Amygdala (tissue), 56 donors: ENCODE measurements around the gene PVR.
"Not testable (repeated sequence)": the region's sequence is repeated elsewhere in the genome, so short reads cannot be mapped to it uniquely, and the experiment has no call there.

Source experiments
- DNase-seq, 56 donors: peaks; one replicate each; lab custom pipeline; 2025; lab: John Stamatoyannopoulos, UW

PVR gene

GRCh38 chr19:44617110-44617880 is 26.4 kb upstream of the PVR start:
- no peak for DNase-seq

DNA sequence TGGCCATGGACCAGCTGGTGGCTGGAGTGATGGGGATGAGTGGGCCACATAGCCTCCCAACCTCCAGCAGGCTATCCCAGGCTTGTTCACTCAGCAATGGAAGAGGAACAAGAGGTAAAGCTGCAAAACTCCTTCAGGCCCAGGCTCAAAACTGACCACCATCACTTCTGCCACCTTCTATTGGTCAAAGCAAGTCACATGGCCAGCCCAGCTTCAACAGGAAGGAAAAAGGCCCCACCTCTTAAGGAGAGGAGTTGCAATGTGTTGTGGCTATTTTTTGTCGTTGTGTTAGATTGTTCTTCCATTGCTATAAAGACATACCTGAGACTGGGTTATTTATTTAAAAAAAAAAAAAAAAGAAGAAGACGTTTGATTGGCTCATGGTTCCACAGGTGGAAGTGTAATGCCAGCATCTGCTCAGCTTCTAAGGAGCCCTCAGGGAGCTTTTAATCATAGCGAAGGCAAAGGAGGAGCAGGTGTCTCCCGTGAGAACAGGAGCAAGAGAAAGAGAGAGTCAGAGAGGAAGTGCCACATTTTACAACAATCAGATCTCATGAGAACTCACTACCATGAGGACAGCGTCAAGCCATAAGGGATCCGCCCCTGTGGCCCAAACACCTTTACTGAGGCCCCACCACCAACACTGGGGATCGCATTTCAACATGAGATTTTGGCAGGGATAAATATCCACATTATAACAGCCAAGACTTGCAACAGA is 24.9 kb upstream of the PVR start:
- no peak for DNase-seq

- no peak for DNase-seq
Measured at GRCh38 chr19:44620667-44621066, 23.0 kb upstream of the PVR start.

DNA sequence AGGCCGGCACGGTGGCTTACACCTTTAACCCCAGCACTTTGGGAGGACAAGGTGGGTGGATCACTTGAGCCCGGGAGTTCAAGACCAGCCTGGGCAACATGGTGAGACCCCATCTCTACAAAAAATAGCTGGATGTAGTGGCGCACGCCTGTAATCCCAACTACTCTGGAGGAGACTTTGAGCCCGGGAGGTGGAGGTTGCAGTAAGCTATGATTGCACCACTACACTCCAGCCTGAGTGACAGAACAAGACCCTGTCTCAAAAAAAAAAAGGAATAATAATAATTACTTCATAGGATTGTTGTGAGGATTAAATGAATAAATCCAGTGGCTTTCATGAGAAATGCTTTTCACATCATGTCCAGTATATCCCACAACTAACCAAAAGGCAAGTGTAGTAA is 22.3 kb upstream of the PVR start:
- DNase-seq = no peak

DNA sequence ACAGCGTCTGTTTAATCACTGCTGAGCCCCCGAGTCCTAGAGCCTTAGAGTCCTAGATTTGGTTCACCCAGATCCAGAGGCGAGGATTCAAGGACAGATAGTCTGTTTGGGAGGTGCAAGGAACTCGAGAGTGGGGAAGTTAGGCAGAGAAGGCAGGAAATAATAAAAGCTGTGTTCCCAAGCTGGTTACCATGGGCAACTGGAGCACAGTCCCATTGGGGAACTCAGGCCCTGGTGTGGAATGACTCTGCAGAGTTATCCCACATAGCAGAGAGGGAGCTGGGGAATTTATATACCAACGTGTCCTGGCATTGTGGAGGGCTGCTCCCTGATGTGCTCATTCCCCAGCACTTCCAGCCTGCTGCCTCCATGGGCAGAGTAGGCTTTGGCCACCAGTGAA is 20.6 kb upstream of the PVR start:
- DNase-seq = no peak

GRCh38 chr19:44623626-44624025 is 20.1 kb upstream of the PVR start:
- no peak for DNase-seq

- DNase-seq = no peak
Measured at GRCh38 chr19:44624840-44625354, 18.8 kb upstream of the PVR start.

DNA sequence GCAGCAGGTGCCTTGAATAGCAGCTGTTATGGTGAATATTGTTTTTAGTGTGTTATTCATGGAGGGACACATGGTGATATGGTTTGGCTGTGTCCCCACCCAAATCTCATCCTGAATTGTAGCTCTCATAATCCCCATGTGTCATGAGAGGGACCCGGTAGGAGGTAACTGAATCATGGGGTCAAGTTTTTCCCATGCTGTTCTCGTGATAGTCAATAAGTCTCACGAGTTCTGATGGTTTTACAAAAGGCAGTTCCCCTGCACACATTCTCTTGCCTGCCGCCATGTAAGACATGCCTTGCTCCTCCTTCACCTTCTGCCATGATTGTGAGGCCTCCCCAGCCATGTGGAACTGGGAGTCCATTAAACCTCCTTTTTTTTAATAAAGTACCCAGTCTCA is 18.1 kb upstream of the PVR start:
- not testable (repeated sequence) for DNase-seq

DNA sequence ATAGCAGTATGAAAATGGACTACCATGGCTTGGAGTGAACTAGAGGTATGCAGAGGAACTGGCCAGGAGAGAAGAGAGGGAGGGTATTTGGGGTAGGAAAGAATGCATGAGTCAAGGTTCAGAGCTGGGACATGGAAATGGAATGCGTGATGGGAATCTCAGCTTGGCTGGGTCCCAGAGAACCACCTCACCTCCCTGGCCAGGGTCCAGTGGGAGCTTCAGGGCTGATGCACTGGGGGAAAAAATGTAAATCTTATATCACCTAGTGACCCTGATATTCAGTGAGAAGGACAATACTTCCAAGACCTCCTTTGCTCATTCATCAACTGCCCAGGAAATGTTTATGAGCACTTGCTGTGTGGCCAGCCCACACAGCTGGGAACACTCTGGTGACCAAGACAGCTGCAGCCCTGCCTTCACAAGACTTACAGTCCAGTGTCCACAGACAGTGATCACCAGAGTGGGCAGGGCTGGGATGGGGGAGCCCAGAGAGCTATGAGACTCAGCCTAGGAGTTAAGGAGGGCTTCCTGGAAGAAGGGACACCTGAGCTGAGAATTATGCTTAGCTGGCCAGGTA is 17.6 kb upstream of the PVR start:
- no peak for DNase-seq

- DNase-seq = no peak
Measured at GRCh38 chr19:44627631-44628030, 16.1 kb upstream of the PVR start.

DNA sequence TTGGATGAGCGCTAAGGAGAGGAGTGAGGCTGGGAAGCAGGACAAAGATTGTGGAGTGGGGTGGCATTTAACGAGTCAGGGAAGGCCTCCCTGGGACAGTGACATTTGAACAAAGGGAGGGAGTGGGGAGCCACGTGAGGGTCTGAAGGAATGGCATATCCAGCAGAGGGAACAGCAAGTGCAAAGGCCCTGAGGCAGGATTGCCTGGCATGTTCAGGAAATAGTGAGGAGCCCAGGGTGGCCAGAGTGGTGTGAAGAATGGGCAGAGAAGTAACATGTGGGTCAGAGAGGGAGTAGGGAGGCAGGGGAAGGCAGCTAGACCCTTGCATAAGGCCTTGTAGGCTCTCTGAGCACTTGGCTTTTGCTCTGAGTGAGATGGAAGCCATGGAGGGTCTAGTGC is 14.9 kb upstream of the PVR start:
- no peak for DNase-seq

DNA sequence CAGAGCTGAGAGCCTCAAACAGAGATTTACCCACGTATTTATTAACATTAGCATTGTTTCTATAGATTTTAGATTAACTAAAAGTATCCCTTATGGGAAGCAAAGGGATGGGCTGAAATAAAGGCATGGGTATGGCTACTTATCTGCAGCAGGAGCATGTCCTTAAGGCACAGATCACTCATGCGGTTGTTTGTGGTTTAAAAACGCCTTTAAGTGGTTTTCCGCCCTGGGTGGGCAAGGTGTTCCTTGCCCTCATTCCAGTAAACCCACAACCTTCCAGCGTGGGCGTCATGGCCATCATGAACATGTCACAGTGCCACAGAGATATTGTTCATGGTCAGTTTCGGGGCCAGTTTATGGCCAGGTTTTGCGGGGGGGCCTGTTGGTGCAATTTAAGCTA is 12.1 kb upstream of the PVR start:
- not testable (repeated sequence) for DNase-seq

DNA sequence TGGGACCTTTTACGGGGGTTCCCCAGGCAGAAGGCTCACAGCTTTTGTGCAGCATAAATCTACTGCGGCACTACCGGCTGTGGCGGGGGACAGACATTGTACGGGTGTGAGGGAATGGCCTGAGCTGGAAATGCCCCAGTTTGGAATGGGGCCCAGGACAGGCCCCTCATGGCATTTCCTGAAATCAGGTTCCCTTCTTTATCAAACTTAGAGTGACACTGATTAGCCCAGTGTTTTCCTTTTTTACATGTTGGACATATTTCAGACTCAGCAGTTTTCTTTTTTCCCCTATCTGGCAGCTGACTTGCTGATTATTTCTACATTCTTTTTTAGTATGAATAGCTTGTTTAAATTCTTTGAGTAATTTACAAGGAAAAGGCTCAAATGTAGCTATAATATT is 9.7 kb upstream of the PVR start:
- not testable (repeated sequence) for DNase-seq

GRCh38 chr19:44634785-44635184 is 8.9 kb upstream of the PVR start:
- DNase-seq = no peak

- no peak for DNase-seq
Measured at GRCh38 chr19:44635581-44636438, 7.9 kb upstream of the PVR start.

DNA sequence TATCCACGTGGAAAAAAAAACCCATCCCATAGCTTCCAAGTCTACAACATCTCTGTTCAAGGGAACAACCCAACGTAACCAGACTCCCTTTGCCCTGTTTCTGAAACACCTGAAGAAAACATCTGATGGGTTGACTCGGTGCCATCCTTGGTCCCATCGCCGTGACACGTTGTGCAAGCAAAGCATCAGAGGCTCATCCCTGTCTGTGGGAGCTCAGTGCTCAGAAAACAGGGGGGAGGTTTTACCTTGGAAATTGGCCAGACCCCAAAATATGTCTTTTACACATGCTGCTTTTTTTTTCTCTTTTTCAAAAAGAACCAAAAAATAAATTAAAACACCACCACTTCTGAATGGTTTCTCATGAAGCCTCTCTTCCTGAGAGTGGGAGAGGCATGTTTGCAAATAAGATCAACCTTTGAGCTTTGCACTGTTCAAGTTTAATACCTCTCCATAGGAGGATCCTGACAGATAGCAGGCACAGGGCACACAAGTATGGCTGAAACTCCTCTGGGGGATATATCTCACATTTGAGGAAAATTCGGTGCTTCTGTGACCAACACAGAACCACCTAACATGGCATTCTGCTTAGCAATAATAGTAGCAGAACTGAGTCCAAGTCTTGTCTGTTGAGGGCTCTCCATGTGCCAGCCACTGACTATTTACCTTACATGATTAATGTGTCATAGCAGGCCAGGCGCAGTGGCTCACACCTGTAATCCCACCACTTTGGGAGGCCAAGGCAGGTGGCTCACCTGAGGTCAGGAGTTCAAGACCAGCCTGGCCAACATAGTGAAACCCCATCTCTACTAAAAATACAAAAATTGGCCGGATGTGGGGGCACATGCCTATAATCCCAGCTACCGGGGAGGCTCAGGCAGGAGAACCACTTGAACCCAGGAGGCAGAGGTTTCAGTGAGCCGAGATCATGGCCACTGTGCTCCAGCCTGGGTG is 7.0 kb upstream of the PVR start:
- no peak for DNase-seq

- DNase-seq = no peak
Measured at GRCh38 chr19:44637390-44637764, 6.3 kb upstream of the PVR start.

GRCh38 chr19:44640518-44640917 is 3.2 kb upstream of the PVR start:
- no peak for DNase-seq

DNA sequence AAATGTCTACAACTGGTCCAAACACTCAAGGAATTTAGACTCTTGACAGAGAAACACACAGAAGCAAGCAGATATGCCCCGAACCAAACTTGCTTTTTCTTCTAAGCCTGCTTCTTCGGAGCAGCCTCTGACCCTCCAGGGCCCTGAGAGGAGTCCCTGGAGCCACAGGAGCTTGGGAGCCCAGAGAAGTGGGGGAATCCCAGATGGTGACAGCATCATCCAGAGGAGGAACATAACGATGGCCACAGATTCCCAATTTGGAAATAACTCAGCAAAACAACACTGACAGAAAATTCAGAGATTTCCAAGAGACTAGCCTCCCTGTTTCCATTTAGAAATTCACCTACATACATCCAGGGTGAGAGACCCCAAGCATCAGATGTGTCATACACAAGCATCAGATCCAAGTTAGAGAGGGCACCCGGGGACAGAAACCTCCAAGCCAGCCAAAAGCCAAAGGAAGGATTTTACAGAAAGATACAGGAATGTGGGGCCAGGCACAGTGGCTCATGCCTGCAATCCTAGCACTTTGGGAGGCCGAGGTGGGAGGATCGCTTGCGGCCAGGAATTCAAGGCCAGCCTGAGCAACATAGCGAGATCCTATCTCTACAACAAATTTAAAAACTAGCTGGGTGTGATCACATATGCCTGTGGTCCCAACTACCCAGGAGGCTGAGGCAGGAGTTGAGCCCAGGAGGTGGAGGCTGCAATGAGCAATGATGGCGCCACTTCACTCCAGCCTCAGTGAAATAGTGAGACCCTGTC is 2.0 kb upstream of the PVR start:
- no peak for DNase-seq
